ENCODE measurements around the gene FRY.

Gene FRY

DNA sequence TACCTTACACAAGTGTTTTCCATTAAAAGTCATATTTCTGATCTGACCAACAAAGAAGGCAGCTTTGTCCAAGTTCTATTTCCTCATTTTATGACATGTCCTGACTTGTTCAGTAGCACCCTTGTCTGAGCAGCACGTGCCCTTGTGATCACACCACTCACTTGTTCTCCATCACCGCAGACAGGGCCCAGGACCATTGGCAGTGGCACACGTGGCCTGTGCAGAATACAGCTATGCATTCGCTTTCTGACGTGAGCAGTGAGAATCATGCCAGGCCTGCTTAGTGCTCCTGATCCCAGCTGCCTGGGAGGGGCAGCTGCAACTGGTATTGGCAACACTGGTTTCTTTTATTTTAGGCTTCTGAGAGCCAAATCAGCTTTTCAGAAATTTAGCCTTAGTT is 134.2 kb downstream of the FRY start:
- H3K9ac ChIP-seq (ENCODE audit: low read length in 2 of 2), result no peak overlapping the region
- no peak overlapping the region for H3K4me3 ChIP-seq (ENCODE audit: low read length in 2 of 2)
- no peak overlapping the region for H3K27ac ChIP-seq (ENCODE audit: low read length)
- no peaks in the 10 kb centered on the region for H3K27me3 ChIP-seq (ENCODE audit: control insufficient read depth in 1 of 2, insufficient read depth in 2 of 2, low read length in 2 of 2)
- no peaks in the 10 kb centered on the region for H3K36me3 ChIP-seq (ENCODE audit: control insufficient read depth in 2 of 2, insufficient read depth in 2 of 2, low read length in 2 of 2)
- H3K4me1 ChIP-seq (ENCODE audit: control insufficient read depth, insufficient read depth, low read length), result no peaks in the 10 kb centered on the region
- H3K9me3 ChIP-seq (ENCODE audit: control insufficient read depth in 2 of 2, low read length in 2 of 2), result no peaks in the 10 kb centered on the region

DNA sequence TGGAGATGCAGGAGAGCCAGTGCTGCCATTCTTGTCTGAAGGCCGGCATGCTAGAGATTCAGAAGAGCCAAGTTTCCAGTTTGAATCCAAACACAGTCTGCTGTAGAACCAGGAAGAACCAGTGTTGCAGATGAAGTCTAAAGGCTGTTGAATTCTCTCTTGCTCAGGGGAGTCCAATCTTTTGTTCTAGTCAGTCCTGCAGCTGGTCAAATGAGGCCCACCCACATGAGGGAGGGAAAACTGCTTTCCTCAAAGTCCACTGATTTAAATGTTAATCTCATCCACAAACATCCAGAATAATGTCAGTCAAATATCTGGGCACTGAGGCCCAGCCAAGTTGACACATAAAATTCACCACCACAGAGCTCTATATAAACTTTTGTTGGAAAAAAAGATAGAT is 136.6 kb downstream of the FRY start:
- Histone ChIP-seq H3K27me3 (ENCODE audit: control insufficient read depth in 1 of 2, insufficient read depth in 2 of 2, low read length in 2 of 2) (no peaks in the 10 kb centered on the region), H3K4me1 (ENCODE audit: control insufficient read depth, insufficient read depth, low read length) (no peaks in the 10 kb centered on the region), H3K9ac (ENCODE audit: low read length in 2 of 2) (no peak overlapping the region), H3K27ac (ENCODE audit: low read length) (no peak overlapping the region), H3K9me3 (ENCODE audit: control insufficient read depth in 2 of 2, low read length in 2 of 2) (no peaks in the 10 kb centered on the region), H3K36me3 (ENCODE audit: control insufficient read depth in 2 of 2, insufficient read depth in 2 of 2, low read length in 2 of 2) (peaks cover 0 to 3% of the 10 kb centered on the region in 2 donors), H3K4me3 (ENCODE audit: low read length in 2 of 2) (no peak overlapping the region)

DNA sequence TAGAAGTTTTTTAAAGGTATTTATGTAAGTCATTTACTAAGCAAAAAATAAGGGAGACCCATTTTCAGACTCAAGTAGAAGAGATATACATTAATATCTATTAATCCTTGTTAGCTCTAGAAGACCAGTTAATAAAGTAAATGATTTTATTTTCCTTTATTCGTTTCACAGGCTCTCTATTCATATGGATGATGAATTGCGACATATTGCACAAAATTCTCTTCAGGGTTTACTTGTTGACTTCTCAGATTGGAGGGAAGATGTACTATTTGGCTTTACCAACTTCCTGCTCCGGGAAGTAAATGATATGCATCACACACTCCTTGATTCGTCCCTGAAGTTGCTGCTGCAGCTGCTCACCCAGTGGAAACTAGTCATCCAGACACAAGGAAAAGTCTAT is 139.3 kb downstream of the FRY start:
- H3K27me3 ChIP-seq (ENCODE audit: control insufficient read depth in 1 of 2, insufficient read depth in 2 of 2, low read length in 2 of 2), result no peaks in the 10 kb centered on the region

DNA sequence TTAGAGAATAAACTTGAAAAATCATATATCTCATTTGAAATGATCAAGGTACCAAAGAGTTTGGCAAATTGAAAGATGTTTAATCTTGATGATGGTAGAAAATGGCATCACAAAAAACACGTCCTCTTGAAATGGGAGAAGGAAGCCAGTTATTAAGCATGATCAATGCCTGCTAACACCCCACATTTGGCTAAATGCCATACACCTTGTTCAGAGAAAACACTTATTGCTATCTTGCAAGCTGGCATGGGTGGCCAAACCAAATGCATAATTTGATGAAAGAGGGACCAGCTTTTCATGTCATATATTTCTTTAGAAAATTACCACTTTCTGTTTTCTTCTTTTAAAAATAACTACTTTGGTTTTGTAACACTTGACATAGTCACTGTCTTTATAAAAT is 142.3 kb downstream of the FRY start:
- Histone ChIP-seq H3K4me3 (ENCODE audit: low read length in 2 of 2) (no peak overlapping the region), H3K27ac (ENCODE audit: low read length) (no peak overlapping the region), H3K9ac (ENCODE audit: low read length in 2 of 2) (no peak overlapping the region), H3K36me3 (ENCODE audit: control insufficient read depth in 2 of 2, insufficient read depth in 2 of 2, low read length in 2 of 2) (peaks cover 0 to 10% of the 10 kb centered on the region in 2 donors), H3K4me1 (ENCODE audit: control insufficient read depth, insufficient read depth, low read length) (no peaks in the 10 kb centered on the region), H3K27me3 (ENCODE audit: control insufficient read depth in 1 of 2, insufficient read depth in 2 of 2, low read length in 2 of 2) (no peaks in the 10 kb centered on the region), H3K9me3 (ENCODE audit: control insufficient read depth in 2 of 2, low read length in 2 of 2) (no peaks in the 10 kb centered on the region)

More for the DNA sequence above, 139.3 kb downstream of the FRY start:
- H3K4me1 ChIP-seq (ENCODE audit: control insufficient read depth, insufficient read depth, low read length), result no peaks in the 10 kb centered on the region
- no peak overlapping the region for H3K4me3 ChIP-seq (ENCODE audit: low read length in 2 of 2)
- H3K9ac ChIP-seq (ENCODE audit: low read length in 2 of 2), result no peak overlapping the region
- no peaks in the 10 kb centered on the region for H3K9me3 ChIP-seq (ENCODE audit: control insufficient read depth in 2 of 2, low read length in 2 of 2)
- H3K36me3 ChIP-seq (ENCODE audit: control insufficient read depth in 2 of 2, insufficient read depth in 2 of 2, low read length in 2 of 2), result peaks cover 0 to 3% of the 10 kb centered on the region in 2 donors
- H3K27ac ChIP-seq (ENCODE audit: low read length), result no peak overlapping the region

DNA sequence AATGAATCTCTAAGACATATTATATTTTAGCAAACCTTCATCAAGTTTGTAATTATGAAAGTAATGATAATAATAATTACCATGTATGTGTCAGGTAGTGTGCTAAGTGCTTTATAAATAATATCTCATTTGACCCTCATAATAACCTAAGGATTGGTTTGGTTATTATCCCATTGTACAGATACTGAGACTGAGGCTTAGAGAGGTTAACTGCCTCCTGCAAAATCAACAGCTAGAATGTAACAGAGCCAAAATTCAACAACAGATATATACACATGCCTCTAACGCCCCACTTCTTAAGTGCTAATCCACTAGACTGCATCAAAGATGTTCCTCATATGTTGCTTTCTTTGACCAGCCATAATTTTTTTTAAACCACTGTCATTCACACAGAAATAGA is 142.8 kb downstream of the FRY start:
- Histone ChIP-seq H3K27ac (ENCODE audit: low read length) (no peak overlapping the region), H3K36me3 (ENCODE audit: control insufficient read depth in 2 of 2, insufficient read depth in 2 of 2, low read length in 2 of 2) (peaks cover 0 to 10% of the 10 kb centered on the region in 2 donors), H3K4me1 (ENCODE audit: control insufficient read depth, insufficient read depth, low read length) (no peaks in the 10 kb centered on the region), H3K9ac (ENCODE audit: low read length in 2 of 2) (no peak overlapping the region), H3K9me3 (ENCODE audit: control insufficient read depth in 2 of 2, low read length in 2 of 2) (no peaks in the 10 kb centered on the region), H3K27me3 (ENCODE audit: control insufficient read depth in 1 of 2, insufficient read depth in 2 of 2, low read length in 2 of 2) (no peaks in the 10 kb centered on the region), H3K4me3 (ENCODE audit: low read length in 2 of 2) (no peak overlapping the region)

DNA sequence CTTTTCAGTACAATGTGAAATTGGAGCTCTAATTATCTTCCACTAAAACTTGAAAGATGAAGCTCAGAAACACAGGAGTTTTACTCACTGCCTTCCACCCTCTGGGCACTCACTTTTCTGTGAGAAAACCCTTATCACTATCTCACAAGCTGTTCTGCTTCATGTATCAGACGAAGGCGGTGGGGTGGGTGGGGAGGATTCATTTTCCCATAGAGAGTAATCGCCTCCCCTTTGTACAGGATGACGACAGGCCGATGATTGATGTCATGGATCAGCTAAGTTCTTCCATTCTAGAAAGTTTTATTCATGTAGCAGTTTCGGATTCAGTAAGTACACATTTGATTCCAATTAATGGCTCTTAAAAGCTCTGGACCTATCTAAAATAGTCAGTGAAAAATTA is 143.7 kb downstream of the FRY start:
- Histone ChIP-seq H3K9me3 (ENCODE audit: control insufficient read depth in 2 of 2, low read length in 2 of 2) (no peaks in the 10 kb centered on the region), H3K36me3 (ENCODE audit: control insufficient read depth in 2 of 2, insufficient read depth in 2 of 2, low read length in 2 of 2) (peaks cover 0 to 10% of the 10 kb centered on the region in 2 donors)

DNA sequence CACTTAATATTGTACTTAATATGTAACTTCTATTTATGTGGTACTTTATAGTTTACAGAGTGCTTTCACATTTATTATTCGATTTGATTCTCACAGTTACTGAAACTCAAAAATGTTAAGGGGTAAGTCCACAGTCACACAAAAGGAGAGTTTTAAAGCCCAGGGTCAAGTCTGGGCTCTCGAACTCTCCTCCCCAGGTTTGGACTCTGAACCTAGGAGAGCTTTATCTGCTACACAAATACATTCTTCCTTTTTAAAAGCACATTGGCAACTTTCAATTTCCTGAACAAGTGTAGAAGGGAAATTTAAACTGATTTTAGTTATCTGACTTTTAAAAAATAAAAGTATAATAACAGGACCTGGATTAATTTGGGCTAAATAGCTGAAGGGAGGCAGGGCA is 144.4 kb downstream of the FRY start:
- Histone ChIP-seq H3K9me3 (ENCODE audit: control insufficient read depth in 2 of 2, low read length in 2 of 2) (no peaks in the 10 kb centered on the region), H3K27me3 (ENCODE audit: control insufficient read depth in 1 of 2, insufficient read depth in 2 of 2, low read length in 2 of 2) (no peaks in the 10 kb centered on the region), H3K4me1 (ENCODE audit: control insufficient read depth, insufficient read depth, low read length) (no peaks in the 10 kb centered on the region), H3K9ac (ENCODE audit: low read length in 2 of 2) (no peak overlapping the region), H3K36me3 (ENCODE audit: control insufficient read depth in 2 of 2, insufficient read depth in 2 of 2, low read length in 2 of 2) (peaks cover 0 to 10% of the 10 kb centered on the region in 2 donors), H3K27ac (ENCODE audit: low read length) (no peak overlapping the region), H3K4me3 (ENCODE audit: low read length in 2 of 2) (no peak overlapping the region)

More for the DNA sequence above, 143.7 kb downstream of the FRY start:
- no peaks in the 10 kb centered on the region for H3K4me1 ChIP-seq (ENCODE audit: control insufficient read depth, insufficient read depth, low read length)
- H3K4me3 ChIP-seq (ENCODE audit: low read length in 2 of 2), result no peak overlapping the region
- H3K27ac ChIP-seq (ENCODE audit: low read length), result no peak overlapping the region
- H3K27me3 ChIP-seq (ENCODE audit: control insufficient read depth in 1 of 2, insufficient read depth in 2 of 2, low read length in 2 of 2), result no peaks in the 10 kb centered on the region
- H3K9ac ChIP-seq (ENCODE audit: low read length in 2 of 2), result no peak overlapping the region

DNA sequence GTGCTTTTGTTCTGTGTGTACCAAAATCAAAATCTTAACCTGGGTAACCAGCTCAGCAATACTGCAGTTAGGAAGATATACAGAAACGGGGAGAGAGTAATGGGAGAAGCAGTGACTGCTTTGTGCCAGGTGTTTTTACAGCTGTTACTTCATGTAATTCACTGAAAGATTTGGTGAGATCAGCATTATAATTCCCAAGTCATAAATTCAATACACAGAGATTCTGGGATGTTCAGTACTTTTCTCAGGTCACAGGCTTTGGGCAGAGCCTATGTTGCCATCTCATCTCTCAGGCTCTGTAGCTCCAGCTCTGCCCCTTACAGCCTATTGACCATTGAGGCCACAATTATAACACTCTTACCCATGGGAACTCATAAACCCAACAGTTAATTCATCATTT is 145.1 kb downstream of the FRY start:
- H3K27ac ChIP-seq (ENCODE audit: low read length), result no peak overlapping the region
- no peak overlapping the region for H3K9ac ChIP-seq (ENCODE audit: low read length in 2 of 2)
- peaks cover 0 to 8% of the 10 kb centered on the region in 2 donors for H3K36me3 ChIP-seq (ENCODE audit: control insufficient read depth in 2 of 2, insufficient read depth in 2 of 2, low read length in 2 of 2)
- no peaks in the 10 kb centered on the region for H3K4me1 ChIP-seq (ENCODE audit: control insufficient read depth, insufficient read depth, low read length)
- H3K27me3 ChIP-seq (ENCODE audit: control insufficient read depth in 1 of 2, insufficient read depth in 2 of 2, low read length in 2 of 2), result no peaks in the 10 kb centered on the region
- no peaks in the 10 kb centered on the region for H3K9me3 ChIP-seq (ENCODE audit: control insufficient read depth in 2 of 2, low read length in 2 of 2)
- no peak overlapping the region for H3K4me3 ChIP-seq (ENCODE audit: low read length in 2 of 2)

DNA sequence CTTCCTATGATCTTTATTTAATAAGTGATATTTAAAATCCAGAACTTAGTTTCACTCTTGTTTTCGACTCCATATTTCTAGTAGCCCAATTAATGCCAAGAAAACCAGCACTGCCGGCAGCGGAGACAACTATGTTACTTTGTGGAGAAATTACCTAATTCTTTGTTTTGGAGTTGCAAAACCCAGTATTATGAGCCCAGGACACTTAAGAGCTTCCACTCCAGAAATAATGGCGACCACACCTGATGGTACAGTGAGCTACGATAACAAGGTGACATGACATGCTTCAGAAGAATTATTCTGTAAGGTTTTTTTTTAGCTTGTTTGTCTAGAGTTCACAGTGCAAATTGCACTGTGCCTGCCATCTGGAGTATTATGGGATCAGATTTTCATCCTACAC is 147.2 kb downstream of the FRY start:
- Histone ChIP-seq H3K9me3 (ENCODE audit: control insufficient read depth in 2 of 2, low read length in 2 of 2) (no peaks in the 10 kb centered on the region), H3K9ac (ENCODE audit: low read length in 2 of 2) (no peak overlapping the region), H3K4me1 (ENCODE audit: control insufficient read depth, insufficient read depth, low read length) (no peaks in the 10 kb centered on the region), H3K4me3 (ENCODE audit: low read length in 2 of 2) (no peak overlapping the region), H3K27ac (ENCODE audit: low read length) (no peak overlapping the region), H3K27me3 (ENCODE audit: control insufficient read depth in 1 of 2, insufficient read depth in 2 of 2, low read length in 2 of 2) (no peaks in the 10 kb centered on the region), H3K36me3 (ENCODE audit: control insufficient read depth in 2 of 2, insufficient read depth in 2 of 2, low read length in 2 of 2) (peaks cover 0 to 7% of the 10 kb centered on the region in 2 donors)

DNA sequence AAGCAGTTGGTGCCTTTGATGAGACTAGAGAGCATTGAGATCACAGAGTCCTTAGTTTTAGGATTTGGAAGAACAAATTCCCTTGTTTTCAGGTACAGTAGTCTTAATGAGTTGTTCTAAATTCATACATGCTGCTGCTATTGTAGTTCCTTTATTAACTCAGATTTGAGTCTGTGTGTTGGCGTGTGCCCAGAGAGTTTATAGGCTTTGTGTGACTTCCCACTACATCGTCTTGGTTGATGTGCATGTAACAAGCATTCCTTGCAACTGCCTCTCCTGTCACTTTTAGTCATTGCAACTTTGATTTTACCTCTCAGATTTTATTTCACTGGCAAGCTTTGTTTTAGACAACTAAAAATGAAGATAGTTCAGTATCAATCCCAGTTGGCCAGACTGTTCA is 148.1 kb downstream of the FRY start:
- Histone ChIP-seq H3K27me3 (ENCODE audit: control insufficient read depth in 1 of 2, insufficient read depth in 2 of 2, low read length in 2 of 2) (no peaks in the 10 kb centered on the region), H3K4me3 (ENCODE audit: low read length in 2 of 2) (no peak overlapping the region), H3K4me1 (ENCODE audit: control insufficient read depth, insufficient read depth, low read length) (no peaks in the 10 kb centered on the region), H3K9ac (ENCODE audit: low read length in 2 of 2) (no peak overlapping the region), H3K27ac (ENCODE audit: low read length) (no peak overlapping the region), H3K9me3 (ENCODE audit: control insufficient read depth in 2 of 2, low read length in 2 of 2) (no peaks in the 10 kb centered on the region), H3K36me3 (ENCODE audit: control insufficient read depth in 2 of 2, insufficient read depth in 2 of 2, low read length in 2 of 2) (peaks cover 0 to 7% of the 10 kb centered on the region in 2 donors)

DNA sequence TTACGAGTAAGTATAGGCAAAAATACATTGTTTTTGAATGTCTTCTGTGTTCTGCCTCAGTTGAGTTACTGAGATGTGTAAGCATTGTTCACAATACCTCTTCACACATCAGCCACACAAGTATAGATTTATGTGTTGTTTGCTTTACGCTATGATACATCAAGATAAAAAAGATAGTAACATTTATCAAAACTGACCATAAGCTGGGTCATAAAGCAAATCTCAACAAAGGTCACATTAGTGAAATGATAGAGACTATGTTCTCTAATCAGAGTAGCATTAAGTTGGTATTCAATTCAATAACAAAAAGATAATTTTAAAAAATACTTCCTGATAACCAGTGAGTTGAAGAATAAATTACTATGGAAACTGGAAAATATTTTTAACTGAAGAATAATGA is 156.1 kb downstream of the FRY start:
- Histone ChIP-seq H3K36me3 (ENCODE audit: control insufficient read depth in 2 of 2, insufficient read depth in 2 of 2, low read length in 2 of 2) (peaks cover 3 to 4% of the 10 kb centered on the region in 2 donors), H3K4me1 (ENCODE audit: control insufficient read depth, insufficient read depth, low read length) (no peaks in the 10 kb centered on the region), H3K9ac (ENCODE audit: low read length in 2 of 2) (no peak overlapping the region), H3K4me3 (ENCODE audit: low read length in 2 of 2) (no peak overlapping the region), H3K27me3 (ENCODE audit: control insufficient read depth in 1 of 2, insufficient read depth in 2 of 2, low read length in 2 of 2) (no peaks in the 10 kb centered on the region), H3K9me3 (ENCODE audit: control insufficient read depth in 2 of 2, low read length in 2 of 2) (no peaks in the 10 kb centered on the region), H3K27ac (ENCODE audit: low read length) (no peak overlapping the region)

All from stomach smooth muscle (tissue), 2 donors.